HFF-Myc (cell line): Measurements from ENCODE around the gene SCRN2.

Experiments
- DNase-seq: peaks from one replicate; pipeline ENCODE4 v3.0.0-alpha.2; 2011; ENCODE audit warnings: low read depth; ENCODE audit errors: extremely low read depth
- H3K4me3 ChIP-seq: replicated peaks from 2 replicates; pipeline ENCODE4 v1.5.1; 2011; ENCODE audit warnings: low read depth, mild to moderate bottlenecking, control low read depth, low read length
- TF ChIP-seq, protein P1 (sequence below): IDR thresholded peaks from 2 replicates; pipeline ENCODE4 v1.5.1; 2012; ENCODE audit warnings: mild to moderate bottlenecking, low read depth, low read length, control low read depth; ENCODE audit errors: missing control alignments

Gene SCRN2

DNA sequence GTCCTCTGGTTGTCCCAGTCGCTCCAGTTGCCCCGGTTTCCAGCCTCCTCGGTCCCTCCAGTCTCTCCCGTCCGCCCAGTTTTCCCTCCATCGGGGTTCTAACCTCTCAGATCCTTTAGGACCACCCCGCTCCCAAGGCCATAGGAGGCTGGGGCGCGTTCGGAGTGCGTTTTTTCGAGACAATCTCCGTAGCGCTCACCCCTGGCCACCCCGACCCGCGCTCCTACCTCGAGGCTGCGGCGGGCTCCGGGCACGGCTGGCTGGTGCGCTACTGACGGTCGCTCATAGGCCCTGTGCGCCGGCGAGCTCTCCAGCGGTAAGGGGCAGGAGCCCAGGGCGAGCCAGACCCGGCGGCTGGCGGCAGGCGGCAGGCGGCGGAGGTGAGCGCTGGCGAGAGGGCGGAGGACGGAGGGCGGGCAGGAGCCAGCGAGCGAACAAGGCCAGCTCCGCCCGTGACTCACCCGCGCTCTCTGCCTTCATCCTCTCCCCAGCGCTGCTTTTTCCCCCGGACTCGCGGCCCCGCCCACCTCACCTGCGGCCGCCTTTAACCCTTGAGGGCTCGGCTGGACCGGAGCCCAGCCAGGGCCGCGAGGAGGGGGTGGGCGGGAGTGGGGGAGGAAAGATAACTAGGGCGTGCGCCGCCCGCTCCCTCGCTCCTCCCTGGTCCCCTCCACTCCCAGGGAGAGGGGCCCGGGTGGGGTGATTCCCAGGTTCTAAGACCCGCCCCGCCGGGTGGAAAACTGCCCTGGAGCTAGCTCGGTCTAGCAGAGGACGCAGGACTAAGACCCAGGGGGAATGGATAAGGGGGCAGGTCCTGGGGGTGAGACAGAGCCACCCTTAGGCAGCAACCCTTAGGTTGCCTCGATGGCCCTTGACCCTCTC, 9.9 kb upstream of the SCRN2 start, which contains the start of gene SP6:
Gene SP6 (minus strand): TSS at position 472 of the 882 bp plus-strand sequence. CDS start 2,734 bp downstream, outside the sequence.
- no peak within 1 kb of the TSS for H3K4me3 ChIP-seq
- TF ChIP-seq, protein P1, sequence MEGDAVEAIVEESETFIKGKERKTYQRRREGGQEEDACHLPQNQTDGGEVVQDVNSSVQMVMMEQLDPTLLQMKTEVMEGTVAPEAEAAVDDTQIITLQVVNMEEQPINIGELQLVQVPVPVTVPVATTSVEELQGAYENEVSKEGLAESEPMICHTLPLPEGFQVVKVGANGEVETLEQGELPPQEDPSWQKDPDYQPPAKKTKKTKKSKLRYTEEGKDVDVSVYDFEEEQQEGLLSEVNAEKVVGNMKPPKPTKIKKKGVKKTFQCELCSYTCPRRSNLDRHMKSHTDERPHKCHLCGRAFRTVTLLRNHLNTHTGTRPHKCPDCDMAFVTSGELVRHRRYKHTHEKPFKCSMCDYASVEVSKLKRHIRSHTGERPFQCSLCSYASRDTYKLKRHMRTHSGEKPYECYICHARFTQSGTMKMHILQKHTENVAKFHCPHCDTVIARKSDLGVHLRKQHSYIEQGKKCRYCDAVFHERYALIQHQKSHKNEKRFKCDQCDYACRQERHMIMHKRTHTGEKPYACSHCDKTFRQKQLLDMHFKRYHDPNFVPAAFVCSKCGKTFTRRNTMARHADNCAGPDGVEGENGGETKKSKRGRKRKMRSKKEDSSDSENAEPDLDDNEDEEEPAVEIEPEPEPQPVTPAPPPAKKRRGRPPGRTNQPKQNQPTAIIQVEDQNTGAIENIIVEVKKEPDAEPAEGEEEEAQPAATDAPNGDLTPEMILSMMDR: no peak
- no peak for DNase-seq

DNA sequence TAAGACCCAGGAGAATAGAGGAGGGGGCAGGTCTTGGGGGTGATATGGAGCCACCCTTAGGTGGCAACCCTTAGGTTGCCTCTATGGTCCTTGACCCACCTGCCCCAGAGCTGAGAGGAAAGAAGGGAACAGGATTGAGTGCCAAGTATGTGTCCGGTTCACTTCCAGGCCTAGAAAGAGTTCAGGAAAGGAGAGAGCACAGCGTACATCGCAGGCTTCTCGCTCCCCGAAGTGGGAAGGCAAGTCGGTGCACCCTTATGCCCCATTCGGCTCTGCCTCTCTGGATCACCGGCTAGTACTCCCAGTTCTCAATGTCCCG, 9.3 kb upstream of the SCRN2 start:
- H3K4me3 ChIP-seq: no peak overlapping the region
- no peak for DNase-seq

DNA sequence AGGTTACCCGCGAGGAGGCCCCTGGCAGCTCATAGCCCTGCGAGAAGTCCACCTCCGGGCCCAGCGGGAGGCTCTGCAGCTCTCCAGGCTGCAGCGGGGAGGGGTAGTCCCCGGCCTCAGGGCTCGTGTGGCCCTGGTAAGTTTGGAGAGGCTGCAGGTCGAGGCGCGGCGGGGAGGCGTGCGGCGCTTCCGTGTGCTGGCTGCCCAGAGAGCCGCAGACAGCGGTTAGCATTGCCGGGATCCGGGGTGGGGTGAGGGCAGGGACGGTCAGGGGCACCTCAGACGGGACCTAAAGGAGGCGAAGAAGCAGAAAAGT, 7.1 kb upstream of the SCRN2 start:
- DNase-seq: no peak
- no peak overlapping the region for H3K4me3 ChIP-seq
- TF ChIP-seq, protein P1: no peak

More for the DNA sequence above, 9.3 kb upstream of the SCRN2 start:
- TF ChIP-seq, protein P1: no peak

DNA sequence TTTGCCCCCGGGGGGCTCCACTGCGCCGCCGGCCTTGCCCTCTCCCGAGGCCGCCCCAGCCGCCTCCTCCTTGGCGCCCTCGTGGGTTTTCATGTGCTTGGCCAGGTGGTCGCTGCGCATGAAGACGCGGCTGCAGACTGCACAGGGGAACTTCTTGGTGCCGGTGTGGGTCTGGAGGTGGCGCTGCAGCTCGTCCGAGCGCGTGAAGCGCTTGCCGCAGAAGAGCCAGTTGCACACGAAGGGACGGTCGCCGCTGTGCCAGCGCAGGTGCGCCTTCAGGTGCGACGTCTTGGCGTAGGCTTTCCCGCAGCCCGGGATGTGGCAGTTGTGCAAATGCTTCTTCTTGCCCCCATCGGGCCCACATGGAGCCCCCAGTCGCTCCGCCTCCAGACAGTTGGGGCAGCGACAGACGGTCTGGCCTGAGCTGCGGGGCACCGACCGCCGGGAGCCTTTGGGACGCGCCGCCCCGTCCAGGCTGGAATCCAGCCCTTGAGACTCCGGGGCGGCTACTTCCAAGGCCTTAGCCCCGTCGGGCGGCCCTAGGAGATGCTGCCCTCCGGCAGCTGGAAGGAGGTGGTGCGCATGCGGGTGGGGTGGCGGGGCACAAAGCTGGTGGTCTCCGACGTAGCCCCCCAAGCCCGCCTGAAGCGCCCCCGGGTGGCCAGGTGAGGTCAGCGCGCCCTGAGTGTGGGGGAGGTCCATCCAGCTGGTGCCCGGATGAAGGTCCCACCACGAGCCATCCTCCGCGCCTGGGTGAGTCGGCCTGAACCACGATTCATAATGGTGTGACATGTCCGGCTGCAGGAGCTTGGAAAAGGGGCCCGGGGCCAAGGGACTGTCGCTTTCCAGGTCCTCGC, 6.5 kb upstream of the SCRN2 start:
- no peak overlapping the region for H3K4me3 ChIP-seq
- no peak for DNase-seq
- TF ChIP-seq, protein P1: peak; percentile 8

DNA sequence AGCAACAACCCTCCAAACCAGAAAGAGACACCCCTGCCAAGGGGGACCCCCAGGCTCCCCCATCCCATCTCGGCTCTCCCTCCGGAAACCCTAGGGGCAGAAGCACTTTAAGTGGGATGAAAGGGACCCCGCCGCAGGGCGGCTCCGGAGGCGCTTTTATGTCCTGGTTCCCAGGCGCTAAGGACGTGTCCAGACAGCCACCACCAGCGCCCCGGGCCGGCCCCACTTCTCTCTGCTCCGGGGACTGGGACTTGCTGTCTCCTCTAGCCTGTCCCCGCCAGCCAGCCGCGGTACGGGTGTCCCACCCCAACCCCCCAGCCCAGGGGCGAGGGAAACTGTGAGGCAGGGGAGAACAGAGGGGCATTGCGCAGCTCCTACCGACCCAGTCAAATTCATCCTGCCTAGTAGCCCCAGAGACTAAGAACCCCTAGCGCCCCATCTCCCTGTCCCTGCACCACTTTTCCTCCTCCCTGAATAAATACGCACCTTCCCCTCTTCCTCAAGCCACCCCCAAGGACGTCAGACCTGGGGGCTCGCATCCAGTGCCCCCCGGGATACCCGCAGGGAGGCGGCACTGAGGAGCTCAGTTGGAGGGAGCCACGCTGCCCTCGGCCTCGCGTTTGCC, 5.8 kb upstream of the SCRN2 start:
- DNase-seq: no peak

DNA sequence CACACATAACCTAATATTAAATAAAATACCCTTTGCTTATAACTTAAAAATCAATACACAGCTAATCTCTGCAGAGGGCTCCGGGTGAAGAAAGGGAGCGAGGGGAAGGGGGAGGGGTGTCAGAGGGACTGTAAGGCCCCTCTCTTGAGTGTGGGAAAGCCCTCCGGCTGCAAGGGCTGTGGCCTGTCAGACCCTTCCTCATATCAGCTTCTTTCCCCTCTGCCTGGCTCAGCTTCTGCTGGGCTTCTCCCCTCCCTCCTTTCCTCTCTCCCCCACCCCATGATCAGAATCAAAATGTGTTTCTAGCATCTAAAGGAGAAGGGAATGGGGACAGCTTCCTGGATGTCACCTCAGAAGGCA, 4.6 kb upstream of the SCRN2 start:
- TF ChIP-seq, protein P1: no peak
- no peak overlapping the region for H3K4me3 ChIP-seq
- DNase-seq: no peak

More for the DNA sequence above, 5.8 kb upstream of the SCRN2 start:
- H3K4me3 ChIP-seq: no peak overlapping the region
- TF ChIP-seq, protein P1: no peak
